ENCODE results near the gene ARMC12.

DNA sequence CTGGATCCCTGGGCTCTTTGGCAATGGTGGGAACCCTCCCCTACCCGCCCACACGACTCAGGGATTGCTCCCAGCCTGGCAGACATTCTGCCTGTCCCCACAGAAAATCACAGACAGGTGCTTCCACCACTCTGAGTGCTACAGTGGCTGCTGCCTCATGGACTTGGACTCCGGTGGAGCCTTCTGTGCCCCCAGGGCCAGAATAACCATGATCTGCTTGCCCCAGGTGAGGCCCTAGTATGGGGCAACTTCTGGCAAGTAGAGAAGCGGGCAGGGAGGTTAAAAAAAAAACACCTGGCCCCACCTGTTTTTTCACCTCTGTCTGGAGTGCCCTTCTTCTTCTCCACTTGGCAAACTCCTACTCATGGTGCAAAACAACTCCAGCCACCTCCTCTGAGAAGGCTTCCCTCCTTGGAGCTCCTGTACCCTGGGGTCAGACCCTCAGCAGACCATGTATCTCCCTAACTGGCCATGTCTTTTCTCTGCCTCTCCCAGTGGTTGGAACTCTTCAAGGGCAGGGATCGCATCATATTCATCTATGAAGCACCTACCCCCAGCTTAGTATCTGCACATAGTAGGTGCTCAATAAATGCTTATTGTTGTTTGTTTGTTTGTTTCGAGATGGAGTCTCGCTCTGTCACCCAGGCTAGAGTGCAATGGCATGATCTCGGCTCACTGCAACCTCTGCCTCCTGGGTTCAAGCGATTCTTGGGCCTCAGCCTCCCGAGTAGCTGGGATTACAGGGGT lies 40.7 kb downstream of the ARMC12 start:
- TF ChIP-seq YY1 (IDR thresholded peaks at IDR 0.05; ENCODE audit: low read depth), result no peak
- no peak for TF ChIP-seq EGR1 (IDR thresholded peaks at IDR 0.05)
- TF ChIP-seq, protein P1, sequence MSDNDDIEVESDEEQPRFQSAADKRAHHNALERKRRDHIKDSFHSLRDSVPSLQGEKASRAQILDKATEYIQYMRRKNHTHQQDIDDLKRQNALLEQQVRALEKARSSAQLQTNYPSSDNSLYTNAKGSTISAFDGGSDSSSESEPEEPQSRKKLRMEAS (IDR thresholded peaks at IDR 0.05), result no peak
- no peak for TF ChIP-seq TCF12 (IDR thresholded peaks at IDR 0.05; ENCODE audit: low read depth)

Measured in Ishikawa (cell line).